Colonic mucosa (tissue), 4 donors: ENCODE measurements around the gene MCU. TPM values are rescaled to one million over a fixed set of nuclear protein-coding genes. Genes with fewer than 3 reads are reported as not detected.

ENCODE experiments used
- DNase-seq: peaks from one replicate; pipeline ENCODE4 v3.0.0-alpha.2; 2020
- H3K27ac ChIP-seq: fragments of 200-600 bp; one replicate; pipeline ENCODE4 v1.8.0; 2021
- H3K27me3 ChIP-seq: fragments of 200-600 bp; one replicate; pipeline ENCODE4 v1.8.0; 2021
- H3K36me3 ChIP-seq: fragments of 200-600 bp; one replicate; pipeline ENCODE4 v1.8.0; 2021
- H3K4me1 ChIP-seq: fragments of 200-600 bp; one replicate; pipeline ENCODE4 v1.8.0; 2021; ENCODE audit warnings: mild to moderate bottlenecking
- H3K4me3 ChIP-seq: fragments of 200-600 bp; one replicate; pipeline ENCODE4 v1.8.0; 2021
- H3K9ac ChIP-seq, 2 donors: one replicate each; pipeline ENCODE4 v1.7.0; 2013; ENCODE audit warnings: control low read depth in 2 of 2, low read depth in 2 of 2, low read length in 2 of 2
- H3K9me3 ChIP-seq: fragments of 200-600 bp; one replicate; pipeline ENCODE4 v1.8.0; 2021
- CTCF ChIP-seq: fragments of 200-600 bp; IDR thresholded peaks from one replicate; pipeline ENCODE4 v1.8.0; 2022; ENCODE audit warnings: antibody characterized with exemption, mild to moderate bottlenecking
- intact Hi-C: fragments of 100-400 bp; cut with DNase I; formaldehyde crosslinking; loops from one replicate; pipeline ENCODE4 v1.14.1; 2022
- total RNA-seq, 2 donors: library from RNA; stranded (reverse); fragmentation: NEBNext Ultra II Directional in 1 of 2; extraction: Animal tissue kit (Norgen Biotek cat#: 25700) in 1 of 2; gene quantifications; one replicate each; pipeline ENCODE4 v1.2.1, GENCODE V29; 2021
- donor health status: healthy.
- donor health status: DM: no; HTN: no; CAD: no.
- donor health status: DM: no; HTN: no; CAD: no.

The MCU gene
- total RNA-seq, 2 donors from 2014 or later: 88.7 to 109 TPM

- Histone ChIP-seq H3K27me3 (no peaks in the 10 kb centered on the region), H3K4me3 (no peak overlapping the region), H3K9ac (no peak overlapping the region), H3K9me3 (no peaks in the 10 kb centered on the region), H3K36me3 (no peaks in the 10 kb centered on the region), H3K27ac (no peak overlapping the region), H3K4me1 (no peaks in the 10 kb centered on the region)
- no peak for TF ChIP-seq CTCF
- DNase-seq: no peak
- intact Hi-C loops: no loop called here
These were observed 90.8 kb downstream of the MCU start for GRCh38 chr10:72782649-72783330.

- no peaks in the 10 kb centered on the region for H3K27me3 ChIP-seq
- no peaks in the 10 kb centered on the region for H3K9me3 ChIP-seq
- H3K9ac ChIP-seq: no peak overlapping the region
- no peaks in the 10 kb centered on the region for H3K36me3 ChIP-seq
- no peaks in the 10 kb centered on the region for H3K4me1 ChIP-seq
- no peak overlapping the region for H3K4me3 ChIP-seq
- no peak for TF ChIP-seq CTCF
- intact Hi-C loops: no loop called here
- no peak for DNase-seq
- H3K27ac ChIP-seq: no peak overlapping the region
These were observed 91.5 kb downstream of the MCU start for GRCh38 chr10:72783410-72783833.

GRCh38 chr10:72784551-72785351 is 92.8 kb downstream of the MCU start:
- no peaks in the 10 kb centered on the region for H3K9me3 ChIP-seq
- intact Hi-C loops: no loop called here
- TF ChIP-seq CTCF: no peak
- H3K4me3 ChIP-seq: no peak overlapping the region
- no peak overlapping the region for H3K27ac ChIP-seq
- no peaks in the 10 kb centered on the region for H3K4me1 ChIP-seq
- DNase-seq: peak; percentile 36
- no peak overlapping the region for H3K9ac ChIP-seq
- no peaks in the 10 kb centered on the region for H3K36me3 ChIP-seq
- H3K27me3 ChIP-seq: no peaks in the 10 kb centered on the region

GRCh38 chr10:72785409-72785808 is 93.5 kb downstream of the MCU start:
- Histone ChIP-seq H3K9ac (no peak overlapping the region), H3K4me3 (no peak overlapping the region), H3K4me1 (no peaks in the 10 kb centered on the region), H3K27ac (no peak overlapping the region), H3K27me3 (no peaks in the 10 kb centered on the region), H3K9me3 (no peaks in the 10 kb centered on the region), H3K36me3 (no peaks in the 10 kb centered on the region)
- intact Hi-C loops: no loop called here
- no peak for TF ChIP-seq CTCF
- no peak for DNase-seq

- no peak overlapping the region for H3K4me3 ChIP-seq
- H3K36me3 ChIP-seq: no peaks in the 10 kb centered on the region
- intact Hi-C loops: no loop called here
- no peaks in the 10 kb centered on the region for H3K27me3 ChIP-seq
- H3K9ac ChIP-seq: no peak overlapping the region
- H3K4me1 ChIP-seq: no peaks in the 10 kb centered on the region
- DNase-seq: no peak
- TF ChIP-seq CTCF: no peak
- H3K27ac ChIP-seq: no peak overlapping the region
- no peaks in the 10 kb centered on the region for H3K9me3 ChIP-seq
These were observed 98.5 kb downstream of the MCU start for GRCh38 chr10:72790216-72790990.
